A204.1 (cell line): Measurements from ENCODE around the gene FAM149A.

Experiments used
- FAIRE-seq: peaks from 2 replicates; lab custom pipeline; 2012; peaks lifted over from hg19 to GRCh38; lab: Jason Lieb, UNC

The FAM149A gene

GRCh38 chr4:186158966-186159365, 54.5 kb downstream of the FAM149A start:
- FAIRE-seq: no peak

DNA sequence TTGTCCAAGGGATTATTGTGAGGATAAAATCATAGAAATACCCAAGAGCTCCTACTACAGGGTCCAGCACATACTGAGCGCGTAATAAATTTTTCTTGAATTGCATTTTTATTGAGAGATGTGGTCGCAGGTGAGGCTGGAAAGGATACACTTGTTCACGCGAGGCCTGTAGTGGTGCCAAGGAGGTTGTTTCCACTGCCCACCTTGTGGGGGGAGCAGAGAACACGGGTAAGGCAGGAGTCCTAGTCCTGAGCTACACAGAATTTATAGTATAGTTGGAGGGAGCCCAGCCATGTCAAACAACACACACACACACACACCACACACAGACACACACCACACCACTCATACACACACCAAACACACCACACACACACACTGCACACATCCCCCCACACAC, 55.1 kb downstream of the FAM149A start:
- FAIRE-seq: no peak

DNA sequence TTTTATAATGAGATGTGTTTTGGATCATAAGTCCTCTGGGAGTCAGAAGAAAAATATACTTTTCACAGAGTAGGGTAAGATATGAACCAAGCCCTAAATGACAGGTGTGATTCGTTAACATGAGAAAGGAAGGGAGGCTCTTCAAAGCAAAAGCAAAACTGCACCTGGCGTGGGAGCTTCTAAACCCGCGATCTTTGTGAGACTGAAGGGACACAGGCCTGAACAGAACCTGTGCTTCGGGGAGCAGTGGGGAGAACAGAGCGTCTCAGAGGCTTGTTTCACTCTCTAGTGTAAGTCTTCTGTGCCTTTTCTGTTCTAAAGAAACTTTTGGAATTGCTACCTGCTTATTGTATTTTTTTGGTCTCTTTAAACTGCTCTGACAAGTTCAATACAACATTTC, 56.6 kb downstream of the FAM149A start:
- FAIRE-seq: no peak

GRCh38 chr4:186166852-186167512, 62.5 kb downstream of the FAM149A start:
- FAIRE-seq: no peak

DNA sequence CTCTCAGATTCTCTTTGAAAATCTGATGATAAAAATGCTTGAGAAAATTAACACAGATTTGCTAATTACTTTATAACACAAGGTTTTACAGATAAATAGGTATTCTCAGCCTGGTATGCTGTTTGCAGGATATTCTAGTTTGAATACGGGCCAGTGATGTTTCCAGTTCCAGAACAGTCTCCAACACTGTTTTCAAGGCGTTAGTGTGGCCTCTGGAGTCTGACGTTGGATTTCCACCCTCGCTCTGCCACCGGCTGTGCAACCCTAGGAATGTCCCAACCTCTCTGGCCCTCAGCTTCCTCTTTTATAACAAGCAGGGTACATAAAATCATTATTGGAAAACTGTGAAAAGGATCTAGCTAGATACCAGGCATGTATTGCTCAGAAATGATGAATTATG, 63.1 kb downstream of the FAM149A start:
- no peak for FAIRE-seq

GRCh38 chr4:186168750-186169149, 64.2 kb downstream of the FAM149A start:
- FAIRE-seq: no peak

GRCh38 chr4:186169333-186169944, 64.9 kb downstream of the FAM149A start:
- no peak for FAIRE-seq

- no peak for FAIRE-seq
Observed at GRCh38 chr4:186169945-186170802, 65.7 kb downstream of the FAM149A start.

GRCh38 chr4:186170966-186171365, 66.5 kb downstream of the FAM149A start:
- no peak for FAIRE-seq

DNA sequence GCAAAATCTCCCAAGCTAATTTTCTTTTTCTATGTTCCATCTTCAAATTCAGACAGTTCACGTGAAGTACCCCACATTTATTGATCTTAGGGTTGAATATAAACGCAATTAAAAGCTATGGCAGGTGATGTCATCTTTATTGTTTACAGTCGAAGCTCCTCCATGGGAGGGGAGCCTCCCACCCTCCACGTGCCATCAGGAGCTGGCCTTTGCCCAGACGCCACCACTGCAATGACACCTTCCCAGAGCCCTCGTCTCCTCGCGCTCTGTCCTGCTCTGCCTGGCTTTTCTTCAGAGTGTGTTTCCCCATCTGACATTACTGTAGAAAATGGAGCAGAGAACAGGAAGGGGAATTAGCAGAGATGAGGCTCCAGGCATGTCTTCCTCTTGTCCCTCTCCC, 68.0 kb downstream of the FAM149A start:
- no peak for FAIRE-seq

GRCh38 chr4:186188107-186188506, 83.6 kb downstream of the FAM149A start:
- FAIRE-seq: no peak

DNA sequence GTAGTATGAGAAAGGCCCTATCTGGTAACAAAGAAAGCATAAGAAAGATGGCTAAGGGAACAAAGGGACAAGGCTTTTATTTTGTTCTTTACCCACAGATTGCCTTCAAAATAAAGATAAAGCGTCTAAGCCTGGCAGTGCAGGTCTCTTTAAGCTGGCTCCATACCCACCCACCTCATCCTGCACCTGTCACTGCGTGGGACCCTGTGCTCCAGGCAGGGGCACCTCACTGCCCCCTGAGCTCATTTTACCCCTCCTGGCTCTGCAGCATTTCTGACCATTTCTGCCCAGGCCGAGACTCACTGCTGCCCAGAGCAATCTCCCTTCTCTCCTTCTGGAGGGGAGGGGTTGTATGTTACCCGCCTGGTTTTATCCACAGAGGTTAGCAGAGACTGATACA, 85.2 kb downstream of the FAM149A start:
- FAIRE-seq: no peak

GRCh38 chr4:186190581-186191199, 86.2 kb downstream of the FAM149A start:
- FAIRE-seq: no peak

DNA sequence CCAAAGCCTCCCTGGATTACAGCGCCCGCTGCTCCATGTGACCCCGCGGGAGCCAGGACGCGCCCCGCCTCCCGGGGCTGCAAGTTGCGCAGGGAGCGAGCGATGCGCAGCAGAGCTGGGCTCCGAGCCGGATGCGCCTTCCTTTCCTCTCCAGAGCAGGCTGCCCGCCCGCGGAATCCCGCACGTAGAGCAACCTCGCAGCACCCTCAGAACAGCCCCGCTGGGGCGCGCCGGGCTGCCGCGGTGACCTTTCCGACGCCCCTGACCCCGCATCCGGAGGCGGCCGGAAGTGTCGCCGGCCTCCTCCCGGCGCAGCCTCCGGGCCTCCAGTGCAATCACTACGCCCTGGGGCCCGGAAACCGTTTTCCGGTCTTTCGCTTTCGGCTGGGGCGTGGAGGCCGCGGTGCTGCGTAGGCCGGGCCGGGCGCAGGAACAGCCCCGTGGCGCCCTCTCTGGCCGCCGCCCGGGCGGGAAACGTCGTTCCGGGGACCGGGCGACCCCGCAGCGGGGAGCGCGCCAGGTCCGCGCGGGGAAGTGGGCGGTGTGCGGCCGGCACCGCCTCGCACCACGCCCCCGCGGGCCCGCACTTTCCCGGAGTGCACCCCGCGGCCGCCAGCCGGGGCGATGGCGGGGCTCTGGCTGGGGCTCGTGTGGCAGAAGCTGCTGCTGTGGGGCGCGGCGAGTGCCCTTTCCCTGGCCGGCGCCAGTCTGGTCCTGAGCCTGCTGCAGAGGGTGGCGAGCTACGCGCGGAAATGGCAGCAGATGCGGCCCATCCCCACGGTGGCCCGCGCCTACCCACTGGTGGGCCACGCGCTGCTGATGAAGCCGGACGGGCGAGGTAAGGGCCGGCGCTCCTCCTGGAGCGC, 86.9 kb downstream of the FAM149A start, which contains the start of gene CYP4V2:
TSS of gene CYP4V2 (plus strand) at position 368 of the 866 bp plus-strand sequence. CDS start at position 625, 257 bp downstream.
- FAIRE-seq: no peak

GRCh38 chr4:186192066-186192612, 87.6 kb downstream of the FAM149A start:
- FAIRE-seq: peak; percentile 6

DNA sequence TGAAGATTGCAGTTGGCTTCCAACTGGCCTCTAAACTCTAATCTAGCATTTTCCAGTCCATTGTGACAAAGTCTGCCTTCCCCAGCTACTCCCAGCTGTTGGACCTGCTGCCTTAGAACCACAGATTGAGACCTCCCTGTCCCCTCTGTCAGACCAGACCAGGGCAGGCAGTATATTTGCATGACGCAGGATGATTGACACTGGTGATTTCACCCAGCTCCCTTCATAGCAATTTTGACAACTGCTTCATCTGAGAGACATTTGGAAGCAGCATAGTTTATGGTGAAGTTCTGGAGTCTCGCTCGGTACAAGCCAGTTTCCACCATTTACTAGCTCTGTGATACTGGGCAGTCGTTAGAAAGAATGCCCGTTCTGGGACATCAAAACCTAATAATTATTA, 89.3 kb downstream of the FAM149A start:
- no peak for FAIRE-seq

GRCh38 chr4:186196063-186196462, 91.6 kb downstream of the FAM149A start:
- no peak for FAIRE-seq

GRCh38 chr4:186200516-186200915, 96.0 kb downstream of the FAM149A start:
- FAIRE-seq: no peak

- FAIRE-seq: no peak
Observed at GRCh38 chr4:186201010-186201409, 96.5 kb downstream of the FAM149A start.

DNA sequence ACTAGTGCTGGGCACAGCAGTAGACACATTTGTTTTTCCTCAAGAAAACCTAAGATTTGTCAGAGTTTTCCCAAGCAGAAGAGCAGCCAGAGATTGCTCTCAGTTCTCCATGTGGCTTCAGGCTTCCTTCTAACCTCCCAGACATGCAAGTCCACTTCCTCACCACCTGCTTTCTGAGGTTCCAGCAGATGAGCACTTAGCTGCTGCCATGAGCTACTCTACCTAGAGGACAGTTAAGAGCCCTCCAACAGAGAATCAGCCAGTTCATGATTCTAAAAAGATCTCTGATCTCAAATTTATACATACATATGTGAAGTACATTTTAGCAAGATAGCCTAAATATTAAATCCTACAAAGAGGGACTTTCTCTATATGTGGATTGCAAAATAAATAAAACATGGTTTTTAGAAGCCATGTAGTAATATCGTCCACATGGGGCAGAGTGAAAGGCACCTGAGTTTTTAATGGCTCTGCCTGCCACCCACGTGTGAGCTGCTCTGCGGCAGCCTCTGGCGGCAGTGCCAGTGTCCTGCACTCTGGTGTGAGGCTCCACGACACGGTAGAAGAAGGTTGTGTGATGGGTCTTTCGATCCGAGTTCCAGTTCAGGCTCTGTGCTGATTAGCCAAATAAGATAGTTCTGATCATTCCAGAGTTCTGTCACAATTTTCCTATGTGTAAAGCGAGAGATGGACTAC, 97.2 kb downstream of the FAM149A start:
- FAIRE-seq: no peak
